ENCODE data around the gene NOTCH4. TPM values are rescaled to one million over a fixed set of nuclear protein-coding genes. Genes with fewer than 3 reads are reported as not detected.

NOTCH4 gene
- total and polyA plus RNA-seq, 2 of the 4 experiments (the other 2 are of a cell fraction) = 0.96 to 1.3 TPM

- TF ChIP-seq ELK1 (IDR thresholded peaks at IDR 0.05; ENCODE audit: borderline replicate concordance, low read depth, low read length) = no peak
- TF ChIP-seq SMC3 (IDR thresholded peaks at IDR 0.05; ENCODE audit: low read depth, low read length) = no peak; the same call in 1 of the 2 replicates
- no peak for TF ChIP-seq RAD21 (IDR thresholded peaks at IDR 0.05; ENCODE audit: low read length)
Measured at GRCh38 chr6:32195902-32196681, 27.8 kb downstream of the NOTCH4 start (continued).

GRCh38 chr6:32195652-32195901 is 28.3 kb downstream of the NOTCH4 start:
- Histone ChIP-seq H3K4me2 (ENCODE audit: low read depth, low read length) (no peak overlapping the region), H3K14ac (replicated peaks; ENCODE audit: low read depth, low read length) (no peak overlapping the region), H3K9me1 (ENCODE audit: insufficient read depth, low read length) (peaks cover 25% of the 10 kb centered on the region), H3K56ac (ENCODE audit: extremely low read depth, insufficient read depth, low read length) (no peak overlapping the region), H3K9ac (ENCODE audit: low read depth, low read length) (no peak overlapping the region), H2AK9ac (replicated peaks; ENCODE audit: low read depth, low read length, poor library complexity) (peak overlapping the region; percentile 88), H3K18ac (ENCODE audit: low read depth, low read length) (no peak overlapping the region), H3K79me1 (ENCODE audit: low read depth in 1 of 2, low read length in 2 of 2) (peaks cover 18 to 43% of the 10 kb centered on the region in 2 experiments), H4K5ac (ENCODE audit: low read depth, low read length) (no peak overlapping the region), H2BK120ac (ENCODE audit: low read depth, low read length) (no peak overlapping the region), H3K27me3 (ENCODE audit: control insufficient read depth, insufficient read depth, low read length) (no peaks in the 10 kb centered on the region), H2AK5ac (ENCODE audit: low read depth, low read length) (no peak overlapping the region), H3K36me3 (ENCODE audit: control insufficient read depth, insufficient read depth, low read length) (no peaks in the 10 kb centered on the region), H3K23ac (ENCODE audit: low read depth, low read length) (no peak overlapping the region), H3K27ac (ENCODE audit: insufficient read depth, low read length) (no peak overlapping the region), H3K4ac (ENCODE audit: low read depth, low read length) (no peak overlapping the region), H3K4me1 (ENCODE audit: control insufficient read depth, insufficient read depth, low read length) (peaks cover 15% of the 10 kb centered on the region), H3K9me3 (ENCODE audit: control insufficient read depth, insufficient read depth, low read length) (no peaks in the 10 kb centered on the region), H4K8ac (ENCODE audit: low read depth in 2 of 2, low read length in 2 of 2) (no peak overlapping the region; a peak in 1 of 4 replicates), H2BK5ac (ENCODE audit: low read depth, low read length, poor library complexity, severe bottlenecking) (no peak overlapping the region), H2BK20ac (ENCODE audit: low read depth, low read length) (no peak overlapping the region), H4K20me1 (ENCODE audit: insufficient read depth, low read length) (no peaks in the 10 kb centered on the region), H2BK15ac (ENCODE audit: low read depth, low read length) (no peak overlapping the region), H3K4me3 (ENCODE audit: insufficient read depth, low read depth, low read length) (no peak overlapping the region), H4K91ac (ENCODE audit: insufficient read depth, low read depth, low read length) (no peak overlapping the region), H2AFZ (replicated peaks; ENCODE audit: low read length, poor library complexity) (peak overlapping the region; percentile 98)
- TF ChIP-seq RAD21 (IDR thresholded peaks at IDR 0.05; ENCODE audit: low read length) (no peak), POLR2A (IDR thresholded peaks at IDR 0.05; ENCODE audit: low read depth, low read length) (no peak), MXI1 (IDR thresholded peaks at IDR 0.05; ENCODE audit: borderline replicate concordance, low read depth, low read length) (peak; percentile 90), MAZ (IDR thresholded peaks at IDR 0.05; ENCODE audit: borderline replicate concordance, low read depth, low read length) (peak; percentile 97; the same call in 1 of the 2 replicates), USF2 (IDR thresholded peaks at IDR 0.05; ENCODE audit: low read depth, low read length) (peak; percentile 45), RFX5 (IDR thresholded peaks at IDR 0.05; ENCODE audit: low read depth, low read length) (no peak), CTCF (conservative IDR thresholded peaks at IDR 0.05; ENCODE audit: low read depth, low read length) (peak; percentile 49), CHD1 (IDR thresholded peaks at IDR 0.05; ENCODE audit: low read depth, low read length) (no peak)
- peak; percentile 99 for DNase-seq
- dilution Hi-C loops (cut with HindIII; ENCODE audit: low sequenced_read_pairs, unreplicated experiment) = no loop called here
- ChIA-PET POLR2A (ENCODE audit: unreplicated experiment) (interaction anchor here (0.8 to 1.2 kb wide), 4 partner anchors 10 to 776 kb away, joined by 4 to 7 read pairs (median 4); no protein-coding TSS in a partner anchor), CTCF (interaction anchor here (0.8 to 1.1 kb wide), 3 partner anchors 45 to 674 kb away, joined by 4 to 6 read pairs (median 4); no protein-coding TSS in a partner anchor)
- peak; percentile 92 for ATAC-seq (ENCODE audit: low read depth)
- WGBS, 2 experiments (ENCODE audit: extremely low coverage in 2 of 2, insufficient read length in 1 of 2) = 0% methylated on average over 18 of the region's 25 CpGs; no CpG with 5 or more reads in 1 of the 2 experiments
- in situ Hi-C loops (cut with MboI; ENCODE audit: low sequenced_read_pairs) = loop anchor here (25.0 kb wide), 1 partner anchor 767 kb away; the partner anchor contains the start of genes BRD2 and HLA-DMA
- intact Hi-C loops (cut with micrococcal nuclease) = loop anchor here (1.0 kb wide), 3 partner anchors 41 to 76 kb away; partner anchors contain the start of genes FKBPL and PPT2
- no TSS peak for BruUV-seq (replicated peaks)
